ENCODE measurements around the gene DYNC1LI1. TPM values are rescaled to one million over a fixed set of nuclear protein-coding genes. Genes with fewer than 3 reads are reported as not detected.
"Not testable (repeated sequence)": the region's sequence is repeated elsewhere in the genome, so short reads cannot be mapped to it uniquely, and the experiment has no call there.

DYNC1LI1 gene
- total and polyA plus RNA-seq, 2 of the 4 experiments (the other 2 are of a cell fraction) = 25.2 to 30.8 TPM

- intact Hi-C loops (cut with micrococcal nuclease) = not testable (repeated sequence)
Measured at GRCh38 chr3:32516751-32517150, 53.9 kb downstream of the DYNC1LI1 start.

More at GRCh38 chr3:32516751-32517150, 53.9 kb downstream of the DYNC1LI1 start:
- H3K9ac ChIP-seq (ENCODE audit: low read depth, low read length); H3K23ac ChIP-seq (ENCODE audit: low read depth, low read length); BruUV-seq (replicated peaks); H3K27me3 ChIP-seq (ENCODE audit: control insufficient read depth, insufficient read depth, low read length); H3K27ac ChIP-seq (ENCODE audit: insufficient read depth, low read length); H3K4me2 ChIP-seq (ENCODE audit: low read depth, low read length); H2BK15ac ChIP-seq (ENCODE audit: low read depth, low read length); DNase-seq; H4K5ac ChIP-seq (ENCODE audit: low read depth, low read length); H4K8ac ChIP-seq (ENCODE audit: low read depth in 2 of 2, low read length in 2 of 2); H2AK5ac ChIP-seq (ENCODE audit: low read depth, low read length); in situ Hi-C loops (cut with MboI; ENCODE audit: low sequenced_read_pairs); H3K79me1 ChIP-seq (ENCODE audit: low read depth in 1 of 2, low read length in 2 of 2); dilution Hi-C loops (cut with HindIII; ENCODE audit: low sequenced_read_pairs, unreplicated experiment); H2AFZ ChIP-seq (replicated peaks; ENCODE audit: low read length, poor library complexity); H3K14ac ChIP-seq (replicated peaks; ENCODE audit: low read depth, low read length); H3K4me3 ChIP-seq (ENCODE audit: insufficient read depth, low read depth, low read length); H3K4me1 ChIP-seq (ENCODE audit: control insufficient read depth, insufficient read depth, low read length); H3K18ac ChIP-seq (ENCODE audit: low read depth, low read length); H3K9me3 ChIP-seq (ENCODE audit: control insufficient read depth, insufficient read depth, low read length); H2BK20ac ChIP-seq (ENCODE audit: low read depth, low read length); H2BK5ac ChIP-seq (ENCODE audit: low read depth, low read length, poor library complexity, severe bottlenecking); ATAC-seq (ENCODE audit: low read depth); H2AK9ac ChIP-seq (replicated peaks; ENCODE audit: low read depth, low read length, poor library complexity); H4K91ac ChIP-seq (ENCODE audit: insufficient read depth, low read depth, low read length); CTCF ChIA-PET; H3K4ac ChIP-seq (ENCODE audit: low read depth, low read length); POLR2A ChIA-PET (ENCODE audit: unreplicated experiment); H3K9me1 ChIP-seq (ENCODE audit: insufficient read depth, low read length); H3K56ac ChIP-seq (ENCODE audit: extremely low read depth, insufficient read depth, low read length); H2BK120ac ChIP-seq (ENCODE audit: low read depth, low read length); H3K36me3 ChIP-seq (ENCODE audit: control insufficient read depth, insufficient read depth, low read length); H4K20me1 ChIP-seq (ENCODE audit: insufficient read depth, low read length): not testable (repeated sequence)
- no CpG with 5 or more reads among the region's 9 CpGs for WGBS, 2 experiments (ENCODE audit: extremely low coverage in 2 of 2, insufficient read length in 1 of 2)

All from IMR-90 (cell line).